HG03175 (cell line): ENCODE data around the gene ABHD10.

Experiments used
- ATAC-seq: cut with Tn5 transposase; IDR thresholded peaks from one replicate; pipeline ENCODE4 v1.9.1; 2021; ENCODE audit warnings: mild to moderate bottlenecking, moderate library complexity; ENCODE audit not compliant: unreplicated experiment

The ABHD10 gene

DNA sequence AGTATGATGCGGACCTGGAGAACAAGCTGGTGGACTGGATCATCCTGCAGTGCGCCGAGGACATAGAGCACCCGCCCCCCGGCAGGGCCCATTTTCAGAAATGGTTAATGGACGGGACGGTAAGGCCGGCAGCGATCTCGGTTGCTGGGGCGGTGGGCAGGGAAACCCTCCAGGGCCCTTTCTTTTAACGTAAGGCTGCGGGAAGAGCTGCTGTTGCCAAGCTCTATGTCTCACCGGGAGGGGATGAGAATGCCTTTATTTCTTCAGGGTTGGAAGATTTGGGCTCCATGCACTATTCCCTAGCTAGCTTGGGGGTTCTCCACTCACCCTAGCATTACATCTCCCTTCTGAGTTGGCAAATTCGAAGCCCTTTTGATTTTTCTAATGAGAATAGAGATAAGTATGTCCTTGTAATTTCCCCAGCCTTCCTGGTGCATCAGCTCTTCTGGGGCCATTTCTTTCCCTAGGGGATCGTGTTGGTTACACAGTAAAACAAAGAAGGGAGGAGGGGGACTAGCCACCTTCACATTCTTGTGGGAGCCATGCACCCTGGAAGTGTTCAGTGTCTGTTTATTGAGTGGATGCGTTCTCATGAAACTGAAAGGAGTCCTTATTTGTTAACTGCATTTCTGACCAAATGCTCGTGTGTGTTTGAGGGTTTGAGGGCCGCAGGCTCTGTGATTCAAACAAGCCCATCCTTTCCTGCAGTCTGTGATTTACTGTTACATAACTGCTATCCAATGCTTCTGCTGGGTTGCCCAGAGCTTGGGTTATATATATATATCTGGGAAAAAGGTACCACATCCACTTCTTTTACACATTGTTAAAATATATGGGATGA is 20.9 kb downstream of the ABHD10 start:
- no peak for ATAC-seq

DNA sequence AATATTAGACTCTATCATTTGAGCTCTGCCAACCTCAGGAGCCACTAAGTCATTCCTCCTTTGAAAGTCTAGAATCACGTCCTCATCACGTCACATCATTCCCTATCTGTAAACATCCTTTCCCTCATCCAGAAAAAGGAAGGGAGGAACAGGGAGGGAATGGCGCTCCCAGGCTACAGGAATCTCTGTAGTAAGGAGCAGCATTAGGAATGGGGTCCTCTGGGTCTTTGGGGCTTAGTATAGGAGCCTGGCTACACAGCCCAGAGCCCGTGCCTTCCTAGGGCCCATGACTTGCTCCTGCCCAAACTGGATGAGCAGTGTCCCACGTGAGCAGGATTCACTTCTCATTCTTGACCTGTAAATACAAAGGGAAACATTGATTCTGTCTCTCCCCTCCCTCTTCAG is 21.5 kb downstream of the ABHD10 start:
- ATAC-seq, result no peak

DNA sequence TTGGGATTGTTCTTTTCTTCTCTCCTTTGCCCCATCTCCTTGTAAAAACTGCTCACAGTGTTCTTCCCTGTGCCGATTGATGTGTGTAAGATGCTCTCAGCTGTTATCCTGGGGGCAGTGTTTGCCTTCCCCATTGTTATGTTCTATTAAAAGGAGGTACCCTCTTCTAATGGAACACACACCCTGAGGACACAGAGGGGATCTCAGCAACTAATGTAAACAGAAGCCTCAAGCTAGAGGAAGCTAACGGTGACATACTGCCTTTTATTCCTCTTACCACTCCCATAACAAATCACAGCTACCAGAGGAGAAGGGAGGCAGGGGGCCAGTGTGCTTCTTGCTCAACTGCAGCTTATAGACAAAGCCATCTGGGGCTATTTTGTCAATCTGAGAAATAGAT is 22.1 kb downstream of the ABHD10 start:
- no peak for ATAC-seq

GRCh38 chr3:112001526-112001925 is 22.7 kb downstream of the ABHD10 start:
- no peak for ATAC-seq

DNA sequence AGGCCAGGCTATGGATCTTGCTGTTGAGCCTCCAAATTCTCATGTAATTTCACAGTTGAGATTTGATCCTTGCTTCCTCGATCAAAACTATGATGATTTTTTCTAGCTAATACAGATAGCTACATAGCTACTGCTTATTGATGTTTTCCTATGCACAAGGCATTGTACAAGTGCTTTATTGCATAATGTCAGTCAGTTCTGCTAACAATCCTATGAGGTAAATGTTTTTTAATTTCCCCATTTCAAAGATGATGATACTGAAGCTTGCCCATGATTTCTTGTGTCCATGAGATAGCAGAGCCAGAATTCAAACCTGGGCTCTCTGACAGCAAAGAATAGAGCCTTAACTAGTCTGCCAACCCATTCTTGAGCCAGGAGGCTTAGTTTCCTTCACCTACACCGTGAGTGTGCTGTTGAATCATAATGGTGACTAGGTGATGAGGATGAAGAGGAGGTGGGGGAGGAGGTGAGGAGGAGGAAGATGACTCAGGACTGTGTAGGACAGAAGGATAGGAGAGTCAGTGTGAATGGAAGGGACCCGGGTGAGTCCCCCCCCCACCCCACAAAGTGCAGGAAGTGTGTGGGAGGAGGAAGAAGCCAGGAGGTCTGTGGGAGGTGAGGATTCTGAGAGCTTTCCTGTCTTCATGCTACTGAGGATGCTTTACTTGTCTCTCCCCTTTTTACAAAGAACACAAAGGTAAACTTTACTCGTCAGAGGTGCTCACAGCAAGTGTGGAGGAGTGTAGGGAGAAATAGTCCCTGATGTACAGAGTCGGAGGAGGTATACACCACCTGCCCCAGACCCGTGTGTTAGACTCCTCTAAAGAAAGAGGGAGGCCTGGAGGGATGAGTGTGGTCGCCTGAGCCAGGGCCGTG is 23.5 kb downstream of the ABHD10 start:
- ATAC-seq, result no peak

DNA sequence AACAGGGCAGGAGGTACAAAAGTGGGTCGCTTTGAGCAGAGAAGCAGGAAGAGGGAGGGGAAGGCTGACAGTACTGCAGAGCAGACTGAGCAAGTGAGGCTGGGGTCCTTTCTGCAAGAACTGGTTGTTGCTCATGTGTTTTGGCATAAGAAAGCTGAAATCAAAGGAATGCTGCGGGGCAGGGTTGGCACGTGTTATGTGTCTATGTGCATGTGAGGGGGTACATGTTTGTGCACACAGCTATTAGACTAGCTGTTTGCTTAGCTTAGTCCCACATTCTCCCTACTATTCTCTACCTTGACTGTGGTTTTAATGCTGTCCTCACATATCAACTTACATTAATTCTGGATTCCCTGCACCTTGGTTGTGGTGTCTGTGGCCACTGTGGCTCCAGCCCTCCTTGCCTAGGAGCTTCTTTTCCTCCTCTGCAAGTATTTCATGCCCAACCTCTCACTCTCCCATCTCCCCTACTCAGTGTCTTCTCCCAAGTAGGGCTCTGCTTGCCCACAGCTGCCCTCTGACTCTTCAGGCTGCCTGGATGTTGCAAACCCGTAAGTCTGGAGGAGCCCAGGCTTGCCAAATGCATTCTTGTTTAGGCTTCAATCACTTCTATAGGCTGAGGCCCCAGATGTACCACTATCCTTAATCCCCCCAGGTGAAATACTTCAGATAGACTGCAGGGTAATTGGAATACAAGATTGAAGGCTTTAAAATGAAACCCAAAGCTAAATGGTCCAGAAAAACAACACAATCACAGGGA is 24.7 kb downstream of the ABHD10 start:
- no peak for ATAC-seq

DNA sequence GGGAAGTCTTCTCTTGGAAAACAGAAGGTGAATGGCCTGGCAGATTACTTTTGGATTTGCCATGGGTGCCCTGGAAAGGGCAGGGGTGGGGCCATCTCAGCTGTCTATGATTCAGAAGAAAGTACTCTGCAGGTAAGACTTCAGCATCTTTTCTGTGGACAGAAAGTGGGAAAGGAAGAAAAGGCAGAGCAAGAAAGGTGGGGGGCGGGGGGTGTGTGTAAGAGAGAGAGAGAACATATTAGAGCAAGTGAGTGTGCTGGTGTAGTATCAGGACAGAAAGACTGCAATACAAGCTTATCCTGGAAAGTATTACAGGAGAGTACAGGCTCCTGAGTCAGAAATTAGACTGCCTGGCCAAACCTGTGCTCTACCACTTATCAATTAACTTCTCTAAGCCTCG is 25.4 kb downstream of the ABHD10 start:
- no peak for ATAC-seq

- ATAC-seq, result no peak
These were observed 25.8 kb downstream of the ABHD10 start for GRCh38 chr3:112004669-112005068.

DNA sequence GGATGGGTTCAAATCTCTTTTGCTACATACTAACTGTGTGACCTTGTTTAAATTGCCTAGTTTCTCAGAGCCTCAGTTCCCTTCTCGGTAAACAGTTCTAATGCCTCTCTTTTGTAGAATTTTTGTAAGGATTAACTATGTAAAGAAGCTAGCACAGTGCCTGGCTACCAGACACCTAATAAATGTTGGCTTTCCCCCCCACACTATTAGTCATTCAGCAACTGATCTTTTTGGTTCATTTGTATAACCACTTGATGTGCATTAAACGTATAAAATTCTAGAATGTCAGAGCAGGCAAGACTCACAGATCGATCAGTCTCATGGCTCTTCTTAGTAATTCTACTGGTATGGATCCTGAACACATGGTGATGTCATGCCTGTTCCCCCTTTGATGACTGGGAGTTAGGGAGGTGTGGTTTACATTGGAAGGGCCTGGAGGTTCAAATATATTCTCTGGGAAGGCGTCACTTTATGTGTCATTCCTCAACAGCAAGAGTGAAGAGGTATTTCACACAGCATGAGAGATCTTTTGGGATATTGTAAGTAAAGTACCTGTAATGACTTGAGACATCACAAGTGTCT is 26.4 kb downstream of the ABHD10 start:
- no peak for ATAC-seq

DNA sequence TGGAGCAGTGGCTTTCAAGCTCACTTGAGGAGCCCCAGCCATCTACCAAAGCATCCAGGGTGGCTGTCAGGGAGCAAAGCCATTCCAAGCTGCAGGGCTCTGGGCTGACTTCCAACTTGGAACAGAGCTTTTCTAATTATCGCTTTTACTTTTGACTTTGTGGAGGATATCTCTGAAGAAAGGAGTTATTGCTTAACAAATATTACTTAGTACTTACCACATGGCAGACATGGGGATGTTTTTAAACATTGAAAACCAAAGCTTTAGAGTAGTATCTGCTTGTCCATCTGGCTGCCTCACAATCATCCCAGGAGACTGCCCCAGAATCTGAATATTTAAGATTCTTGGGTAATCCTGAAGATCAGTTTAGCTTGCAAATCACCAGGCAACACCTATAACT is 28.8 kb downstream of the ABHD10 start:
- no peak for ATAC-seq

DNA sequence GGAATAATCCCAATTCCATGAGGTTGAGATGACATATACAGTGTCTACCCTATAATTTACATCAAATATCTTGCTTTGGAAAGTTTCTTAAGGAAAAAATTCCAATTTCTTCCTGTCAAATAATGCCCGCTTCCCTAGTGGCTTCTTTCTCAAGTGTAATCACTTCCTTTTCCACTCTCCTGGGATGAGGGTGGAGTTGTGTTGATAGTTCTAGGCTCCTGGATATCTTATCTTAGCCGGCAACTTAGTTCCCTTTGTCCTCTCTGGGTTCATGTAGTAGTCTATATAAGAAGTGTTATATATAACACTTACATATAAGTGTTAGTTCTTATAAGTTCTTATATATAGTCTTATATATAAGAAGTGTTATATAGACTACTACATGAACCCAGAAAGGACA is 30.8 kb downstream of the ABHD10 start:
- no peak for ATAC-seq

- no peak for ATAC-seq
These were observed 31.8 kb downstream of the ABHD10 start for GRCh38 chr3:112010636-112011035.

DNA sequence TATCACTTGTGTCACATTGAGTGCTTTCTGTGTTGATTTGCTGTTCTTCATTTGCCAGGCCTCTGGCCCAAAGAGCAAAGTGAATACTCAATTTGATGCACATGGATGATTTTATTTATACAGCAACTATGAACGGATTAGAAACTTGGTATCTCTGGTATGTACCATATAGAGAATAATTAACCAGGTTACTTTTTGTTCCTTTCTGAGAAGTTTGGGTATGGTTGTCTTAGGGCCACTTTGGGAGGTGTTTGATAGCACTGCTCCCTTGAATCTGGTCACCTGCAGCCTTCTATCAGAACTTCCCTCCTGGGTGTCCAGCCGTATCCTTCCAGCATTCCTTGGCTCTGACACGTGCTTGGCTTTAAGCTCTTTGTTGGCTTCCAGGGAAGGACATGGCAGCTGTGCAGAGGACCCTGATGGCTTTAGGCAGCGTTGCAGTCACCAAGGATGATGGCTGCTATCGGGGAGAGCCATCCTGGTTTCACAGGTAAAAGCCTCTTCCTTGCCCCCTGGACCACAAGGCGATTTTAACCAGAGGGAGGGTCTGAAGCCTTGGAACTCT is 32.6 kb downstream of the ABHD10 start:
- ATAC-seq, result no peak

GRCh38 chr3:112012205-112012992 is 33.6 kb downstream of the ABHD10 start:
- no peak for ATAC-seq

- peak; percentile 90 for ATAC-seq
These were observed 34.4 kb downstream of the ABHD10 start for GRCh38 chr3:112013058-112013783.

DNA sequence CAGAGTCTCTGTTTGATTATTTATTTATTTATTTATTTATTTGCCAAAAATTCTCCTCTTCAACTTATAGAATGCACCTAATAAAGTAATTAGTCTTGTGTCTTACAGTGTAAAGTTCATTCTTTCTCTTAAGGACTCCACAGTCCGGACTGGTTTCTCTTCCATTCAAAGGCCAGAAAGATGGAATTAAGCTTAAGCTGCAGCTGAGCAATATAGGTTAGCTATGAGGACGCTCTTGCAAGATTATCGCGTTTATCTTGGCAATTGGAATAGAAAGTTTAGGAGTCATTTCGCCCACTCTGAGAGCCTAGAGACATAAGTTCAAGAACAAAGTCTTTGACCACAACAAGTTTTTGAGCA is 34.9 kb downstream of the ABHD10 start:
- peak; percentile 14 for ATAC-seq

- no peak for ATAC-seq
These were observed 38.3 kb downstream of the ABHD10 start for GRCh38 chr3:112017091-112017490.

- no peak for ATAC-seq
These were observed 39.9 kb downstream of the ABHD10 start for GRCh38 chr3:112018712-112019111.

- no peak for ATAC-seq
These were observed 40.9 kb downstream of the ABHD10 start for GRCh38 chr3:112019716-112020115.
